Gastrocnemius medialis (tissue), 4 donors: ENCODE measurements around the gene DNAL1. TPM values are rescaled to one million over a fixed set of nuclear protein-coding genes. Genes with fewer than 3 reads are reported as not detected.

ENCODE experiments used
- ATAC-seq, 2 donors: fragments of 150-250 bp; one replicate each; pipeline ENCODE4 v1.9.1; 2016
- DNase-seq, 2 donors: peaks; one replicate each; pipeline ENCODE4 v3.0.0-alpha.2; 2019
- H3K27ac ChIP-seq, 4 donors: fragments of 200-600 bp; sonication (generic); 1 replicate in 1 of 4; 2 replicates in 3 of 4; pipeline ENCODE4 v1.5.1; 2016 to 2018; ENCODE audit warnings: mild to moderate bottlenecking in 2 of 4, moderate library complexity in 1 of 4
- H3K27me3 ChIP-seq, 3 donors: fragments of 200-600 bp; sonication (generic) in 2 of 3; 1 replicate in 1 of 3; 2 replicates in 2 of 3; pipeline versions ENCODE4 v1.5.1 to v1.6.0; 2016 to 2019; ENCODE audit warnings: mild to moderate bottlenecking in 1 of 3, moderate library complexity in 1 of 3
- H3K36me3 ChIP-seq, 2 donors: fragments of 200-600 bp; sonication (generic) in 1 of 2; one replicate each; pipeline ENCODE4 v1.5.1; 2017 to 2018
- H3K4me1 ChIP-seq, 2 donors: fragments of 200-600 bp; sonication (generic) in 1 of 2; one replicate each; pipeline ENCODE4 v1.5.1; 2016 to 2017; ENCODE audit warnings: mild to moderate bottlenecking in 2 of 2
- H3K4me3 ChIP-seq, 4 donors: fragments of 200-600 bp; sonication (generic) in 3 of 4; 1 replicate in 1 of 4; 2 replicates in 3 of 4; pipeline ENCODE4 v1.5.1; 2016 to 2019; ENCODE audit warnings: mild to moderate bottlenecking in 2 of 4
- H3K9me3 ChIP-seq, 3 donors: fragments of 200-600 bp; sonication (generic) in 2 of 3; 1 replicate in 1 of 3; 2 replicates in 2 of 3; pipeline ENCODE4 v1.5.1; 2016 to 2019
- CTCF ChIP-seq, 5 experiments: fragments of 450-650 bp in 3 of 5; fragments of 200-600 bp in 2 of 5; sonication (generic) in 2 of 5; IDR thresholded peaks in 4 of 5; conservative IDR thresholded peaks in 1 of 5; 1 replicate in 4 of 5; 2 replicates in 1 of 5; pipeline ENCODE4 v1.5.1; 2016 to 2019; ENCODE audit warnings: antibody characterized with exemption in 5 of 5, mild to moderate bottlenecking in 3 of 5, moderate library complexity in 3 of 5
- POLR2A ChIP-seq, 2 donors: fragments of 450-650 bp; IDR thresholded peaks; one replicate each; pipeline ENCODE4 v1.6.1; 2017; ENCODE audit warnings: antibody characterized with exemption in 2 of 2, mild to moderate bottlenecking in 2 of 2, moderate library complexity in 2 of 2
- in situ Hi-C, 4 donors: fragments of 200-750 bp; cut with MboI; loops; one replicate each; pipeline versions ENCODE4 v1.15.0 to v1.8.0; 2017; ENCODE audit warnings: low sequenced_read_pairs in 4 of 4
- intact Hi-C: fragments of 100-400 bp; cut with DNase I; formaldehyde crosslinking; loops from one replicate; pipeline ENCODE4 v1.15.1; 2023; ENCODE audit warnings: low total_unique reads
- total RNA-seq, 4 donors: library from RNA; depleted of rRNA; stranded (reverse); fragments of >200 nt; gene quantifications; one replicate each; pipeline versions ENCODE4 v1.1.0 to v1.2.3, GENCODE V29; 2016

DNAL1 gene
- total RNA-seq, 4 donors from 2014 or later = 6.4 to 8.2 (median 7.7) TPM

- ATAC-seq = no peak
- no peak for DNase-seq
- in situ Hi-C loops (no loop called here), intact Hi-C loops (no loop called here)
- Histone ChIP-seq H3K4me1 (no peaks in the 10 kb centered on the region), H3K4me3 (no peak overlapping the region), H3K27me3 (no peaks in the 10 kb centered on the region), H3K36me3 (no peaks in the 10 kb centered on the region), H3K27ac (no peak overlapping the region), H3K9me3 (no peaks in the 10 kb centered on the region)
- TF ChIP-seq CTCF (IDR thresholded peaks at IDR 0.05 in 4 of 5, conservative IDR thresholded peaks at IDR 0.05 in 1 of 5) (no peak), POLR2A (IDR thresholded peaks at IDR 0.05) (no peak)
Observed at GRCh38 chr14:73686901-73687300, 42.1 kb downstream of the DNAL1 start.

GRCh38 chr14:73694083-73694482, 49.3 kb downstream of the DNAL1 start:
- no peak overlapping the region for H3K4me3 ChIP-seq
- DNase-seq (no peak), ATAC-seq (no peak)
- H3K9me3 ChIP-seq = no peaks in the 10 kb centered on the region
- in situ Hi-C loops (no loop called here), intact Hi-C loops (no loop called here)
- no peaks in the 10 kb centered on the region for H3K27me3 ChIP-seq
- no peaks in the 10 kb centered on the region for H3K36me3 ChIP-seq
- no peaks in the 10 kb centered on the region for H3K4me1 ChIP-seq
- no peak for TF ChIP-seq POLR2A (IDR thresholded peaks at IDR 0.05)
- TF ChIP-seq CTCF (IDR thresholded peaks at IDR 0.05 in 4 of 5, conservative IDR thresholded peaks at IDR 0.05 in 1 of 5) = no peak
- no peak overlapping the region for H3K27ac ChIP-seq

GRCh38 chr14:73695082-73695481, 50.3 kb downstream of the DNAL1 start:
- no peaks in the 10 kb centered on the region for H3K9me3 ChIP-seq
- H3K4me1 ChIP-seq = no peaks in the 10 kb centered on the region
- TF ChIP-seq POLR2A (IDR thresholded peaks at IDR 0.05) = no peak
- no peak for TF ChIP-seq CTCF (IDR thresholded peaks at IDR 0.05 in 4 of 5, conservative IDR thresholded peaks at IDR 0.05 in 1 of 5)
- in situ Hi-C loops = no loop called here
- DNase-seq (no peak), ATAC-seq (no peak)
- no peak overlapping the region for H3K4me3 ChIP-seq
- no peaks in the 10 kb centered on the region for H3K27me3 ChIP-seq
- no peak overlapping the region for H3K27ac ChIP-seq
- no peaks in the 10 kb centered on the region for H3K36me3 ChIP-seq
- intact Hi-C loops = no loop called here

- H3K27ac ChIP-seq = no peak overlapping the region
- no peaks in the 10 kb centered on the region for H3K36me3 ChIP-seq
- intact Hi-C loops (no loop called here), in situ Hi-C loops (no loop called here)
- H3K9me3 ChIP-seq = no peaks in the 10 kb centered on the region
- no peak for ATAC-seq
- no peak for TF ChIP-seq POLR2A (IDR thresholded peaks at IDR 0.05)
- TF ChIP-seq CTCF (IDR thresholded peaks at IDR 0.05 in 4 of 5, conservative IDR thresholded peaks at IDR 0.05 in 1 of 5) = no peak
- no peak overlapping the region for H3K4me3 ChIP-seq
- H3K4me1 ChIP-seq = no peaks in the 10 kb centered on the region
- H3K27me3 ChIP-seq = no peaks in the 10 kb centered on the region
- DNase-seq = no peak
Observed at GRCh38 chr14:73695997-73696396, 51.2 kb downstream of the DNAL1 start.
